KOPT-K1 (cell line): ENCODE results near the gene FUS.
"Not testable (repeated sequence)": the region's sequence is repeated elsewhere in the genome, so short reads cannot be mapped to it uniquely, and the experiment has no call there.

Experiments
- H3K27ac ChIP-seq: fragments of 200-600 bp; sonication (generic); 2 replicates; pipeline ENCODE4 v1.5.1; 2016; ENCODE audit warnings: antibody characterized with exemption, mild to moderate bottlenecking, low read depth, low read length; ENCODE audit not compliant: poor library complexity, severe bottlenecking
- H3K36me3 ChIP-seq: fragments of 200-600 bp; sonication (generic); 2 replicates; pipeline ENCODE4 v1.5.1; 2017; ENCODE audit warnings: antibody characterized with exemption, mild to moderate bottlenecking, low read length, moderate library complexity; ENCODE audit not compliant: insufficient read depth
- H3K9me3 ChIP-seq: fragments of 200-600 bp; sonication (generic); 2 replicates; pipeline ENCODE4 v1.5.1; 2017; ENCODE audit warnings: antibody characterized with exemption, low read length, mild to moderate bottlenecking; ENCODE audit not compliant: insufficient read depth, poor library complexity, severe bottlenecking

FUS gene

GRCh38 chr16:31167315-31167714 lies 12.6 kb upstream of the FUS start:
- Histone ChIP-seq H3K36me3 (no peaks in the 10 kb centered on the region), H3K9me3 (no peaks in the 10 kb centered on the region), H3K27ac (no peak overlapping the region)

- H3K9me3 ChIP-seq = no peaks in the 10 kb centered on the region
- no peak overlapping the region for H3K27ac ChIP-seq
These were observed 11.1 kb upstream of the FUS start for GRCh38 chr16:31168848-31169247.

DNA sequence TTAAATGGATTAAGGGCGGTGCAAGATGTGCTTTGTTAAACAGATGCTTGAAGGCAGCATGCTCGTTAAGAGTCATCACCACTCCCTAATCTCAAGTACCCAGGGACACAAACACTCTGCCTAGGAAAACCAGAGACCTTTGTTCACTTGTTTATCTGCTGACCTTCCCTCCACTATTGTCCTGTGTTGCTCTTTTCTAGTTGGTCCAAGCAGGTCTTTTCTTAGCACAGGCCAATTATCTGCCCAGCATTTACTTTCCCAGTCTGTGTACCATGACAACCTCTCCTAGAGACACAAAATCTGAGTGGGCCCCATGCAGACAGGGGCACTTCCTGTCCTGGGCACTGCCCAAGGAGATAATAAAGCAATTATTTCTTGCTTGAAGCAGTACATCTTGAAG lies 9.9 kb upstream of the FUS start:
- H3K9me3 ChIP-seq, H3K27ac ChIP-seq, H3K36me3 ChIP-seq: not testable (repeated sequence)

More at GRCh38 chr16:31168848-31169247, 11.1 kb upstream of the FUS start:
- H3K36me3 ChIP-seq = no peaks in the 10 kb centered on the region

- Histone ChIP-seq H3K36me3 (peaks cover 15% of the 10 kb centered on the region), H3K9me3 (no peaks in the 10 kb centered on the region), H3K27ac (peak overlapping the region; percentile 60)
These were observed 2.8 kb upstream of the FUS start for GRCh38 chr16:31177136-31177535.

GRCh38 chr16:31179219-31179746 lies 656 bp upstream of the FUS start:
- Histone ChIP-seq H3K9me3 (no peaks in the 10 kb centered on the region), H3K27ac (peak overlapping the region; percentile 97), H3K36me3 (peaks cover 36% of the 10 kb centered on the region)

DNA sequence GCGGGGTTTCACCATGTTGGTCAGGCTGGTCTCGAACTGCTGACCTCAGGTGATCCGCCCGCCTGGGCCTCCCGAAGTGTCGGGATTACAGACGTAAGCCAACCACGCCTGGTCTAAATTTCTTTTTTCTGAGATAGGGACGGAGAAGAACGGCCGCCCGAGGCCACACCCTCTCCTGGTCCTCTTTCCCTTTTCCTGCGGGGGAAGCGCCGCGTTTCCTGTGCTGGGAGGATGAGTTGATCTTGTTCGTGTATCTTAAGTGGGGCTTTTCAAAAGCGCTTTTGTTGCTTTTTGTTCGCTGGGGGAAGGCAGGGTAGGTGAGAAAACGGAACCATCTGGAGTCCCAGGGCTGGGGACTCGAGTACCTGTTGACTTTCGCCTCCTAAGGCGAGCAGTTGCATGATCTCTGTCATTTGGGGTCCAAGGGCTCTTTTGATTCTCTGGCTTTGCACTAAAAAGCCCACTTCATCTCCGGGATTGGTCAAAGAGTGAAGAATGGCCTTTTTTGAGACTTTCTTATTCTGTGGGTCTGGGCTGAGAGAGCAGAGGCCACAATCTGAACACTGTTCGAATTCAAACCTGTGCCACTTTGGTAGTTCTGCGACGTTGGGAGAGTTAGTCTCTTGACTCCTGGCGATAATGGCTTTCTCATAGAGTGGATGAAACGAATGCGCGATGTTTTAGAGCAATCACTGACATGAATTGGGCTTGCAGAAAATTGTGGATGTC lies 1.3 kb downstream of the FUS start:
- H3K36me3 ChIP-seq = peaks cover 56% of the 10 kb centered on the region
- no peaks in the 10 kb centered on the region for H3K9me3 ChIP-seq
- H3K27ac ChIP-seq = peak overlapping the region; percentile 97

- Histone ChIP-seq H3K27ac (peak overlapping the region; percentile 97), H3K36me3 (peaks cover 67% of the 10 kb centered on the region), H3K9me3 (no peaks in the 10 kb centered on the region)
These were observed 2.5 kb downstream of the FUS start for GRCh38 chr16:31182391-31182790.

DNA sequence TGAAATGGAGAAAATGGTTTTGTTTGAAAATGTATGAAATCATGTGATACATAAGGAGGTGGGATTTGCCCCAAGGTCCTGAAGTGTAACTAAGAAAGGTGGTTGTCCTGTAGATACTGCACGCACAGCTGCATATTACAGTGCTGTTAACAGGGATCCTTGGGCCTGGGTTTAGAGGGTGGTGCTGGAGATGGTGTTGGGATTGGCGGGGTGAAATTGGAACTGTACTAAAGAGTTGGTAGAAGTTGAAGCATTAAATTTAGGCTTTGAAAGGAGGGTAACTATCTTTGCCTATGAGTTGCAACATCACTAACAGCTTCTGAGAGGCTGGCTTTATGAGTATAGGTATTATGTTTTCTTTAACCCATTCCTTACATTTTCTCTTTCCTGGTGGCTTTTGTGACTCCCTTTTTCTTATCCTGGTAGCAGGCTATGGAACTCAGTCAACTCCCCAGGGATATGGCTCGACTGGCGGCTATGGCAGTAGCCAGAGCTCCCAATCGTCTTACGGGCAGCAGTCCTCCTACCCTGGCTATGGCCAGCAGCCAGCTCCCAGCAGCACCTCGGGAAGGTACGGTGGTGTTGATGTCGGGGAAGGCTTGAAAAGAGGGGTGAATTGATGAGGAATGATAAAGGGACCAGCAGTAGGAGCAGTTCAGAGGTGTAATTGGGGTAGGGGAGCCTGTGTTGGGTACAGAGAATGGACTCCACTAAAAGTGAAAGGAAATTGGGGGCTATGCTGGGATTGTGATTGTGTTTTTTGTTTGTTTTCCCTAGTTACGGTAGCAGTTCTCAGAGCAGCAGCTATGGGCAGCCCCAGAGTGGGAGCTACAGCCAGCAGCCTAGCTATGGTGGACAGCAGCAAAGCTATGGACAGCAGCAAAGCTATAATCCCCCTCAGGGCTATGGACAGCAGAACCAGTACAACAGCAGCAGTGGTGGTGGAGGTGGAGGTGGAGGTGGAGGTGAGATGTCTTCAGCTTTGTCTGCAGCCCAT lies 3.8 kb downstream of the FUS start:
- Histone ChIP-seq H3K27ac (no peak overlapping the region), H3K9me3 (no peaks in the 10 kb centered on the region), H3K36me3 (peaks cover 81% of the 10 kb centered on the region)

- Histone ChIP-seq H3K27ac (no peak overlapping the region), H3K36me3 (peaks cover 92% of the 10 kb centered on the region), H3K9me3 (no peaks in the 10 kb centered on the region)
These were observed 4.9 kb downstream of the FUS start for GRCh38 chr16:31184888-31185287.

DNA sequence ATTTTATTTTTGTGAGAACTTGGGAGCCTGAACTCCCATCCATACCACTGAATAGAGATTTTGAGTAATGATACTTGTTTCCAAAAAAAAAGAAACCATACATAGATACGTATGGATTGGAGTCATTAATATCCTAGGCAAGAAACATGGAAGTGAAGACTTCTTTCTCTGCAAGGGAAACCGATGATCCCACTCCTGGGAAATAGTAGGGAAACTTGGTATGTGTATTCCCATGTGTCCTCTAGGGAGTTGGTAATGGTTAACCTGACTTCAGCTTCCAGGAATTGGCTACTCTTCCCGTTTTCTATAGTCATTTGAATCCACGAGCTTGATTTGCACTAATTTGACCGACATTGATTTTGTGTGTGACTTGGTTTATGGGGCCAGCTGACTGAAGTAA lies 5.4 kb downstream of the FUS start:
- no peak overlapping the region for H3K27ac ChIP-seq
- H3K9me3 ChIP-seq = no peaks in the 10 kb centered on the region
- H3K36me3 ChIP-seq = peaks cover 97% of the 10 kb centered on the region

GRCh38 chr16:31186176-31186575 lies 6.2 kb downstream of the FUS start:
- peaks cover 100% of the 10 kb centered on the region for H3K36me3 ChIP-seq
- H3K27ac ChIP-seq = no peak overlapping the region

GRCh38 chr16:31186930-31187807 lies 7.2 kb downstream of the FUS start:
- Histone ChIP-seq H3K36me3 (peaks cover 100% of the 10 kb centered on the region), H3K27ac (no peak overlapping the region), H3K9me3 (no peaks in the 10 kb centered on the region)

More at GRCh38 chr16:31186176-31186575, 6.2 kb downstream of the FUS start:
- H3K9me3 ChIP-seq = no peaks in the 10 kb centered on the region

GRCh38 chr16:31187808-31188189 lies 7.9 kb downstream of the FUS start:
- Histone ChIP-seq H3K9me3 (no peaks in the 10 kb centered on the region), H3K36me3 (peaks cover 100% of the 10 kb centered on the region), H3K27ac (no peak overlapping the region)
